ENCODE results near the gene FXYD6.

The FXYD6 gene

DNA sequence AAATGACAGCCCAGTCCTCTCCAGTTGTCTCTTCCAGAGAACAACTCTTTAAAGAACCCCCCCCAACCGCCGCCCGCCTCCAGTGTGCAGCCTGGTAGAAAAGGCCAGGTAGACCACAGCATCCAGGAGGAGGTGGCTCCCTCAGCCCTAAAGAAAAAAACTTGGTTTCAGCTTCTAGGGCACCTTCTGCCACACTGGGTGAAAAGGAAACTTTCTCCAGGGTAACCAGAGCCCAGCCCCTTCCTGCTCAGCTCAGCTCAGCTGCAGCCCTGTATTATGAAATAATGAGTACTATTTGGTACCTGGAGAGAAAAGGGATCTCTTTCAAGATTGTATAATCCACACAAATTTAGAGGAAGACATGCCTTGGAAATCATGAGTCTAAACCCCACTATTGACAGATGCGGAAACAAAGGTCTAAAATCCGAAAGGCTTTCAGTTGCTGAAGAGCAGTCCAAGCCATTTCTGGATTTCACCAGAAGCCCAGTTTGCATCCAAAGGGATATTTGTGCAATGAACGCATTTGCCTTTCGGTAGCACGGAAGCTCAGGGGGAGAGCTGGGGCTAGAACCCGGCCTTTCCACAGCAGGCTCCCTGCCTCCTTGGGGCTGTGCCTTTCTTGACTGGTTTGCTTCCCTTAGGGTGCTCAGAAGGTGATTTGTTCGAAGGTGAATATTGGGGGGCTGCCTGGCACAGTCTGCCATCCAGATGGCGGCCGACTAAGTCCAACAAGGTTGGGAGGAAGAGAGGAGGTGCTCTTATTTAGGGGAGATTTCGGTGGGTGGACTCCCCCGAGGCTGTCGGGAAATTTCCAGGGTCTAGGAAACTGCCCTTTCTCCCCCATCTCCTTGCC lies 3.3 kb downstream of the FXYD6 start:
- no peak for TF ChIP-seq GATA2 (IDR thresholded peaks at IDR 0.05; ENCODE audit: low read depth, low read length)
- TF ChIP-seq GATA3 (IDR thresholded peaks at IDR 0.05; ENCODE audit: low read depth, low read length) = no peak

GRCh38 chr11:117872420-117872961 lies 4.0 kb downstream of the FXYD6 start:
- TF ChIP-seq GATA3 (IDR thresholded peaks at IDR 0.05; ENCODE audit: low read depth, low read length) (no peak), GATA2 (IDR thresholded peaks at IDR 0.05; ENCODE audit: low read depth, low read length) (no peak)

DNA sequence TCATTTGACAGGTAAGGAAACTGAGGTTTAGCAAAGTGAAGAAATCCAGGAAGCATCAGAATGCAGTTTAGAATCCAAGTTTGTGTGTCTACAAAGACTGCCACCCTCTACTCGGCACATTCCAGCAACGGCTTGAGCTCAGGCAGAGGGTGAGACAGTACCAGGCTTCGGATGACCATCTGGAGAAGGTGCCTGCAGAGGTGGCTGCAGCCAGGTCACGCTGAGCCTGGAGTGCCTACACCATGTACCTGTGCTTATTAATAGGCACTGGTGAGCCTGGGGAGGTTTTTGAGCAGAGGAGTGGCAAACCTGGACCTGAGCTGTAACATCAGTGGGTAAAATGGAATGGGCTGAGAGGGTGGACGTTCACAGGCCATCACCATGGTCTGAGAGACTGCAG lies 4.7 kb downstream of the FXYD6 start:
- TF ChIP-seq GATA2 (IDR thresholded peaks at IDR 0.05; ENCODE audit: low read depth, low read length) (no peak), GATA3 (IDR thresholded peaks at IDR 0.05; ENCODE audit: low read depth, low read length) (no peak)

GRCh38 chr11:117871160-117871559 lies 5.3 kb downstream of the FXYD6 start:
- TF ChIP-seq GATA2 (IDR thresholded peaks at IDR 0.05; ENCODE audit: low read depth, low read length) (no peak), GATA3 (IDR thresholded peaks at IDR 0.05; ENCODE audit: low read depth, low read length) (no peak)

DNA sequence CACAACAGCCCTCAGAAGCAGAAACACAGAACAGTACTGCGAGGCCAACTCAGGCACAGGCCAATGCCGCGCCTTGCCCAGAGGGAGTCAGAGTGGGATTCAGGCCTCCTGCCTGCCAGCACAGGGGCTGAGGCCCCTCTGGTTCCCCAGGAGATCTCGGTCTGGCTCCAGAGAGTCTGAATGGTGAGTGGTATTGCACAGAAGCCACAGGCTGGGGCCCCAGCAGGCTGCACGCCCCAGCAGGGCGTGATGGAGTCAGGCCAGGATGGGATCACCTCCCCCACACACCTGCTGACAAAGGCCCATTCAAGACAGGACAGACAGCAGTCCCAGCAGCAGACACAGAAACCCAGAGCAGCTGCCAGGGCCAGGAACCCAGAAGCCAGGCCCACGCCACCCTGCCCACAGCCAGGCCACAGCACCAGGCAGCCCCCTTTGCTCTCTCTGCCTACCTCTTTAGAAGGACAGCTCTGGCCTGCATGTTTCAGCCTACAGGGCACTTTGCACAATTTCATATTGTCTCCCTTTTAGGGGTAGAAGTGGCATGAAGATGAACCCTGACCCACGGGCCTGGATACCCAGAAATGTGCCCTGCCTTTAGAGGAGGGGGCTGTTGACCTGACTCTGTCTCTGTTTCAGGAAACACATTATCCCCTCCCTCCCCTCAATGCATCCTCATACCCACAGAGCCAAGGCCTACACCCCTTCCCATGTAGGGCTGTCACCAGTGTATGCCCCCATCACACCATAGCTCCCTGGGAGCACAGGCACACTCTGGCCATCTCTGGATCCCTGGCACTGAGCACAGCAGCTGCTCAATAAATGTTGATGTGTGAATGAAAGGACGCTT lies 6.1 kb downstream of the FXYD6 start:
- TF ChIP-seq GATA3 (IDR thresholded peaks at IDR 0.05; ENCODE audit: low read depth, low read length) = no peak
- TF ChIP-seq GATA2 (IDR thresholded peaks at IDR 0.05; ENCODE audit: low read depth, low read length) = no peak

DNA sequence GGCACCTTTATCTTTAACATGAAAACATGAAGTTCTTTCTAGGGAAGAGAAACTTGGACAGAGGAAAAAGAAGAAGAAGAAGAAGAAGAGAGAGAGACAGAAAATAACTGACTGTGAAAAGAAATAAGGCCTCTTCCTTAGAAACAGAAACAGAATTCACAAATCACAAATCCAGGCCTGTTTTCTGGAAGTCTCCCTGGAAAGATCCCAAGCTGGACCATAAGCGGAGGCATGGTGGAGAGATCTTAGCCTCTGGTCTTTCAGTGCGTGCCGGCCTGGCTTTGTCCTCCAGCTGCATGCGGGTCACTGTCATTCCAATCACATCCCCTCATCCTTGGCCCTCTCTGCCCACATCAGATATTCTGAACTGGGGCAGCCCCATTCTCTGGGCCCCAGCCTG lies 6.9 kb downstream of the FXYD6 start:
- no peak for TF ChIP-seq GATA3 (IDR thresholded peaks at IDR 0.05; ENCODE audit: low read depth, low read length)
- TF ChIP-seq GATA2 (IDR thresholded peaks at IDR 0.05; ENCODE audit: low read depth, low read length) = no peak

DNA sequence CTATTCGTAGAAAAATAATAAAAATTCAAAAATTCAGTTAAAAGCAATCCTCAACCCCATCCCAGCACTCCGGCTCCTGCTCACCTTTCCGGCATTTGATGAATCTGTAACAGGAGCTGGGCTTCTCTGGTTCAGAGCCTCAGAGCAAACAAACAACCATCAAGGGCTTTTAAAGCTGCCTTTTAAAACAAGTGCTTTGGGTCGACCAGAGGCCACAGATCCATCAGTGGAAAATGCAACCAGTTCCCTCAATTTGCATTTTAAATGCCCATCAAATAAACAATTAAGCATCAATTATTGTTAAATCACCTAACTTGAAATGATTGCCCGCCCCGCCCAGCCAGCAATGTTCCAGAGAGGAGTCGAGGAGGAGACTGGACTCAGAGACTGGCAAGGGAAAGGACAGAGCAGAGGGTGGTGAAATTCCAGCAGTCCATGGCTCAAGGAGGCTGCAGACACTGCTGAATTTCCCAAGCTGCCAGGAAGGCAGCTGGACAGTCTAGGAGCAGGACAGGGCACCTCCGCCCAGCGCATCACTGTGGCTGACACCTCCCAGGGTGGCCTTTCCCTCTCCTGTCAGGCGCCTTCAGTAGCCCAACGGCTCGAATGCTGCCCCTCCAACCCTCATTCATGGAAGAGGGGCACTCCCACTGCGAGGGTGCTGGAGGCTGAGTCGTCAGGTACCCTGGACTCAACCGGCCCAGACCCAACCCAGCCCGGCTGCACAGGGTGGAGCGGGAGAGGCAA lies 7.5 kb downstream of the FXYD6 start:
- TF ChIP-seq GATA3 (IDR thresholded peaks at IDR 0.05; ENCODE audit: low read depth, low read length) (no peak), GATA2 (IDR thresholded peaks at IDR 0.05; ENCODE audit: low read depth, low read length) (no peak)

DNA sequence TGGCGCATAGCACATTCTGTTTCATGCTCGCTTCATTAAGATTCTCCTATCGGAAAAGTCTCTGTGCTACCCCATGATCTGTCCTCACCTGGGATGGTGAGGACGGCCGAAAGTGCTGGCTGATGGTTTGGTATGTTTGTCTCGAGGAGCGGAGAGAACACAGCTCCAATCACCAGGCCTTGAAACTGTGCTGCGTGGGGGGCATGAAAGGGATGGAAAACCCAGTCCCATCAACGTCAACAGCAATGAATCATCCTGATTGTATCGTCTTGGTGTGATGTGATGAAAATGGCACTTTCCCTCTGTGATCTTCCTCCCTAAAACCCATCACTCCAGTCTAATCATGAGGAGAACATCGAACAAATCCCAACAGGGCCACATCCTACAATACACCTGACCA lies 8.4 kb downstream of the FXYD6 start:
- TF ChIP-seq GATA2 (IDR thresholded peaks at IDR 0.05; ENCODE audit: low read depth, low read length) (no peak), GATA3 (IDR thresholded peaks at IDR 0.05; ENCODE audit: low read depth, low read length) (no peak)

- TF ChIP-seq GATA3 (IDR thresholded peaks at IDR 0.05; ENCODE audit: low read depth, low read length) (no peak), GATA2 (IDR thresholded peaks at IDR 0.05; ENCODE audit: low read depth, low read length) (no peak)
Measured at GRCh38 chr11:117866526-117866925, 9.9 kb downstream of the FXYD6 start.

- TF ChIP-seq GATA2 (IDR thresholded peaks at IDR 0.05; ENCODE audit: low read depth, low read length) (no peak), GATA3 (IDR thresholded peaks at IDR 0.05; ENCODE audit: low read depth, low read length) (no peak)
Measured at GRCh38 chr11:117863383-117863782, 13.1 kb downstream of the FXYD6 start.

DNA sequence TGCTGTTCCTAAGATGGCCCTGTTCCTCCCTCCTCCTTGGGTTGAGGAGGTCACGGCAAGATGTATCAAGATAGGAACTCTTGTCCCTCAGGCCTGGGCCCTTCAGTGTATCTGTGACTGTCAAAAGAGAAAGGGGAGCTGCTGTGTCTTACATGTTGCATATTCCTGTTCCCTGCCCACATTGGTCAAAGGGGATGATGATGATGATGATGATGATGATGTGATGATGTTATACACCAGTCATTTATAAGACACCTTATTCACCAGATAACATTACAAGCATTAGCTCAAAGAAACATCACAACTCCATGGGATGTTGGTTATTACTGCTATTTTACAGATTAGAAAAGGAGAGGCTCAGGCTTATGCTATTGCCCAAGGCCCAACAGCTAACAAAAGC lies 13.7 kb downstream of the FXYD6 start:
- no peak for TF ChIP-seq GATA2 (IDR thresholded peaks at IDR 0.05; ENCODE audit: low read depth, low read length)
- no peak for TF ChIP-seq GATA3 (IDR thresholded peaks at IDR 0.05; ENCODE audit: low read depth, low read length)

DNA sequence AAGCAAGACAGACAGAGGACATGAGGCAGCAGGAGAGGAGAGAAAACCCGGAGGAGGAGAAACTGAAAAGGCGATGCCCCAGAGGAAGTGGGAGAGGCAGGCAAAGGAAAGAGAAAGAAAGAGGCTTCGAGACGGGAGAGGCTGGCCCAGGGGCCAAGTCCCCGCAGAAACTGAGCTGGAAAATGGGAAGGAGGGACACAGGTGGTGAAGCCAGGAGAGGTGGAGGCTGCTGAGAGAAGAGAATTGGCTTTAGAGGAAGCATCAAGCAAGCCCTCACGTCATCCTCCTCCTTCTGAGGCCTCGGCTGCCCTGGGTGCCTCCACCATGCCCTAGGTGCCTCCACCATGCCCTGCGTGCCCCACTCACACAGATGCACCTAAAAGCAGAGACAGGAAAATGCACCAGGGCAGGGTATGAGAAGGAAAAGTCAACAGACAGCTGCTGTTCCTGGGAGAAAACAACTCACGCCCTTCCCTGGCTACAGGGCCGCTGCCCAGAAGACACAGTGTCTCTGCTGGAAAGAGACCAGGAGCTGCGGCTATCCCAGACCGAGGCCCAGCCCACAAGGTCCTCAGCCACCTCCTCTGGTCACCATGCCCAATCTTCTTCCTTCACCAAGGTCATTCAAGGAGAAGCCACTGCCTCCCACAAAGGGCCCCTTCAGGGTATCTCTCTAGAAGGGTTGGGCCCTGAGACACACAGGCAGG lies 14.3 kb downstream of the FXYD6 start:
- TF ChIP-seq GATA3 (IDR thresholded peaks at IDR 0.05; ENCODE audit: low read depth, low read length) (no peak), GATA2 (IDR thresholded peaks at IDR 0.05; ENCODE audit: low read depth, low read length) (no peak)
